Measurements from ENCODE around the gene WDR82.

DNA sequence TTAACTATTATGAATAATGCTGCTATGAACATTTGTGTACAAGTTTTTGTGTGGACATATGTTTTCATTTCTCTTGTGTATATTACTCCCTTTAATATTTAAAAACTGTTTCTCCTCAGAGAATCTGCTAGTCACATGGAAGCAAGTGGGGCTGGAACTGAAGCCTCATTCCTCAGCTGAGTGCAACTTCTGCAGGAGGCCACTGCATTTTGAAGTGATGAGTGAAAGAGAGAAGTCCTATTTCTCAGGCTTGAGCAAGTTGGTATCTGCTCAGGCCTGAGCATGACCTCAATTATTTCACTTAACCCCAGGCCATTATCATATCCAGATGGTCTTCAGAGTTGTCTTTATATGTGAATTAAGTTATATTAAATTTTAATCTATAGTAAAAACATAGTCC, 64.5 kb downstream of the WDR82 start:
- no peak for TF ChIP-seq POLR2A (IDR thresholded peaks at IDR 0.05)
- TF ChIP-seq, protein P1, sequence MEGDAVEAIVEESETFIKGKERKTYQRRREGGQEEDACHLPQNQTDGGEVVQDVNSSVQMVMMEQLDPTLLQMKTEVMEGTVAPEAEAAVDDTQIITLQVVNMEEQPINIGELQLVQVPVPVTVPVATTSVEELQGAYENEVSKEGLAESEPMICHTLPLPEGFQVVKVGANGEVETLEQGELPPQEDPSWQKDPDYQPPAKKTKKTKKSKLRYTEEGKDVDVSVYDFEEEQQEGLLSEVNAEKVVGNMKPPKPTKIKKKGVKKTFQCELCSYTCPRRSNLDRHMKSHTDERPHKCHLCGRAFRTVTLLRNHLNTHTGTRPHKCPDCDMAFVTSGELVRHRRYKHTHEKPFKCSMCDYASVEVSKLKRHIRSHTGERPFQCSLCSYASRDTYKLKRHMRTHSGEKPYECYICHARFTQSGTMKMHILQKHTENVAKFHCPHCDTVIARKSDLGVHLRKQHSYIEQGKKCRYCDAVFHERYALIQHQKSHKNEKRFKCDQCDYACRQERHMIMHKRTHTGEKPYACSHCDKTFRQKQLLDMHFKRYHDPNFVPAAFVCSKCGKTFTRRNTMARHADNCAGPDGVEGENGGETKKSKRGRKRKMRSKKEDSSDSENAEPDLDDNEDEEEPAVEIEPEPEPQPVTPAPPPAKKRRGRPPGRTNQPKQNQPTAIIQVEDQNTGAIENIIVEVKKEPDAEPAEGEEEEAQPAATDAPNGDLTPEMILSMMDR (IDR thresholded peaks at IDR 0.05), result no peak
- TF ChIP-seq POLR2AphosphoS5 (IDR thresholded peaks at IDR 0.05), result no peak
